ENCODE results near the gene MALRD1.

Gene MALRD1

DNA sequence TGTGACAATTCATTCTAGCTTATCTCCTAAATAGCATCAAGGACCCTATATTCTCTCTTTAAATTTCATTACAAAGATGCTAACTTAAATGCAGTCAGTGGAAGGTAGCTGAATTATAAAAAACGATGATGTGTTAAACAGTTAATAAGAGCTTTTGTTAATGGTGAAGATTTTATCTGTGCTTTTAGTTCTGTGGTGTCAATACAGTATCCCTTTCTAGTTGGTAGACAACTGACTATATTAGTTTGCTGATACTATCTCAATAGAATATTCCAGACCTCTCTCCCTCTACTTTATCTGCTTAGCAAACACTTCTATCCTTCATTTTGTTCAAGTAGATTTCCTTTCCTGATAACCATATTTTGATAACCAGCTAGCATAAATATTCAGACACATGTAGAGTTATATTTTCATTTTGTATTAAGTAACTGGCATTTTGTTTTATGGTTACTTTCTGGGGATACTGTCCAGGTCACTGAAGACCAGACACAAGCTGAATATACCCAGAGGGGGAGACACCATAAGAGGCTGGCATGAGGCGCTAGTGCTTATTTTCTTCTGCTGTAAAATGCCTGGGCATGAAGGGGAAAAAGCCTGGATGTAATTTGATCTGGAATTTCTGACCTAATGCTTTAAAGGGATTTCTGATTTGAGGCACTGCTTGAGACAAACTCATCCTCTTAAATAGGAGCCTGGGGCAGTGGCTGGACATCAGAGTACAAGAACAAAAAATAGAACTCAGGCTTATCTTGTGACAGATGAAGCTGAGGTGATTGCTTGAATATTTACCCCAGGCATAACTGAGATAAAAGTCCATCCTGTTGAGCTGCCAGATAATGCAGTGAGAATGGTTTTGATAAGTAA, 197.5 kb downstream of the MALRD1 start:
- DNase-seq: no peak

DNA sequence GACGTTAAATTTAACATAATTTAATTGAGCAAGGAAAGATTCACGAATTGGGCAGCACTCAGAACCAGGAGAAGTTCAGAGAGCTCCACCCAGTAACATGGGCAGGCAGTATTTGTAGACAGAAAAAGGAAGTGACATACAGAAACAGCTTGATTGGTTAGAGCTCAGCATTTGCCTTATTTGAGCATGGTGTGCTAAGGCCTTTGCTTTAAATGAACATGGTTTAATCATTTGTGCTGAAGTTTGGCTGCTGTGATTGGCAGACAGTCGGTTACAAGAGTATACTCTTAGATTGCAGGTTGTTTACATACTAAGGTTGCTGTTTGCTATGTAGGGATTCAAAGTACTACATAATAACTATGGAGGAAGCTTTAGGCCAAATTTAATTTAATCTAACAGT, 199.2 kb downstream of the MALRD1 start:
- DNase-seq: no peak

GRCh38 chr10:19250546-19250945, 201.9 kb downstream of the MALRD1 start:
- DNase-seq: no peak

GRCh38 chr10:19252531-19252930, 203.9 kb downstream of the MALRD1 start:
- DNase-seq: no peak

GRCh38 chr10:19256331-19256730, 207.7 kb downstream of the MALRD1 start:
- DNase-seq: no peak

GRCh38 chr10:19263262-19263661, 214.7 kb downstream of the MALRD1 start:
- DNase-seq: no peak

- DNase-seq: no peak
These were observed 234.7 kb downstream of the MALRD1 start for GRCh38 chr10:19283285-19283684.

- DNase-seq: no peak
These were observed 235.2 kb downstream of the MALRD1 start for GRCh38 chr10:19283786-19284185.

GRCh38 chr10:19290770-19291169, 242.2 kb downstream of the MALRD1 start:
- no peak for DNase-seq

GRCh38 chr10:19294233-19294632, 245.6 kb downstream of the MALRD1 start:
- no peak for DNase-seq

- no peak for DNase-seq
These were observed 251.0 kb downstream of the MALRD1 start for GRCh38 chr10:19299645-19300044.

DNA sequence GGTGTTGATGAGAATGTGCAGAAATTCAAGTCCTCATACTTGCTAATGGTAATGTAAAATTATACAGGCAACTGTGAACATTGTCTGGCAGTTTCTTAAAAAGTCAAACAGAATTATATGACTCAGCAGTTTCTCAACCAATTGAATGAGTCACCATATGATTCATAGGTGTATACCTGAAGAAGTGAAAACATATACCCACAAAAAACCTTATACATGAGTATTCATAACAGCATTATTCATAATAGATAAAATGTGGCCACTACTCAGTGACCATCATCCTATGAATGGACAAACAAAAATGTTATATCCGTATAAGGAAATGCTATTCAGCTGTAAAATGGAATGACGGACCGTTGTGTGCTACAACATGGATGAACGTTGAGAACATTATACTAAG, 253.5 kb downstream of the MALRD1 start:
- no peak for DNase-seq

GRCh38 chr10:19310066-19310465, 261.5 kb downstream of the MALRD1 start:
- DNase-seq: no peak

- no peak for DNase-seq
These were observed 267.7 kb downstream of the MALRD1 start for GRCh38 chr10:19316204-19316870.

DNA sequence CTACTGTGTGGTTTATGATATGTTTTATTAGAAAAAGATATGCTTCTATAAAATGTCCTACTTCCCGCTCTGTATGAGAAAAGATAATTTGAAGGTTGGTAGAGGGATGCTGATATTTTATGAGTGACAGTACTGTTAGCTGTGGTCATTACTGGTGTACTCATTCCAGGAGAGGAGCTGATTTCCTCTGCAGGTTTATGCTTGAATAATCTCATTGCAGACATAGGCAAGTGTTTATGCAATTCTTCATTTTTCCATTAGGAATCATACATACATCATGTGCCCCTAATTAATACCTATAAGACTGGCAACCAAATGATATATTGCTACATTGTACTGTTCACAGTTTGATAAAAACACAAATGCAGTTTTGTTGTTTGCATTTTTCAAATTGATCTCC, 269.4 kb downstream of the MALRD1 start:
- DNase-seq: no peak

DNA sequence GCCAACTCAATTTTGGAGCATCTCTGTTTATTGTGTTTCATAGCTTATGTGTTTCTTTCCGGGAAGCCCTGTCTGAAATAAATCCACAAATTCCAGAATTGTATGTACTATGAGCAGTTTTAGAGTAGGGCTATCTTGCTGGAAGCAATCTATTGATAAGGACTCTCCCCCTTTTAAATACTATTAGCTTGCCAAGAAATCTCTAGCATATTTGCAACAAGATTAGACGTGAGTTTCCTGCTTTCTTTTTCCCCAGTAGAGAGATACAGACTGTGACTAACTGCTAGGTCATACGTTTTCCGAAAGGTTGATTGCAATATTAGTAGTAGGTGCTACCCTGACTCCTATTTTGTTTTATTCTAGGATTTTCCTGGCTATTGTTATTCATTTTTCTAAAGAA, 277.0 kb downstream of the MALRD1 start:
- no peak for DNase-seq

- no peak for DNase-seq
These were observed 280.0 kb downstream of the MALRD1 start for GRCh38 chr10:19328582-19328981.

GRCh38 chr10:19329475-19329874, 280.9 kb downstream of the MALRD1 start:
- DNase-seq: no peak

DNA sequence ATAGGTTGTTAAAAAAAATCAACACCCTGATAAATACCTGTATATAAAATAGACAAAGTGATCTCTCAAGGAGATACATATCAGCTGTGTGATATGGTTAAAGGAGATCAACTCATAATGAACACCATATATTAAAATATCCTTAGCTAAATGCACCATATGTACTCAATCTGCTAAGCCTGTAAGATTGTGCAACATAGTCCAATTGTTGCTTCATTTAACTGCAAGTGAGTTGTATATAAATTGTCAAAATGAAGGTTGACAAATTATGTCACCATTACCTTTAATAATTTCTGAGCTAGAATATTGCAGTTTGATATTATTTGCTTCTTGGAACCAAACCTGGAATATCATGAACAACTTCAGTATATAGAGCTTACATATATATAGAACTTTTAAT, 283.7 kb downstream of the MALRD1 start:
- no peak for DNase-seq

- DNase-seq: no peak
These were observed 285.0 kb downstream of the MALRD1 start for GRCh38 chr10:19333631-19334030.

- DNase-seq: no peak
These were observed 299.0 kb downstream of the MALRD1 start for GRCh38 chr10:19347621-19348020.

- no peak for DNase-seq
These were observed 318.6 kb downstream of the MALRD1 start for GRCh38 chr10:19367176-19367575.

- no peak for DNase-seq
These were observed 325.4 kb downstream of the MALRD1 start for GRCh38 chr10:19373988-19374387.

- no peak for DNase-seq
These were observed 337.3 kb downstream of the MALRD1 start for GRCh38 chr10:19385846-19386450.

Data from activated CD4-positive, alpha-beta T cell treated with anti-CD3 and anti-CD28 coated beads for 1 hour (primary cell).